NCI-H1048 (cell line): Measurements from ENCODE around the gene SDR42E1.
"Not testable (repeated sequence)": the region's sequence is repeated elsewhere in the genome, so short reads cannot be mapped to it uniquely, and the experiment has no call there.

ENCODE experiments used
- DNase-seq: peaks from one replicate; lab custom pipeline; 2025; lab: John Stamatoyannopoulos, UW

SDR42E1 gene

GRCh38 chr16:82037251-82037650 is 26.0 kb upstream of the SDR42E1 start:
- DNase-seq = no peak

GRCh38 chr16:82034981-82035612 is 23.8 kb upstream of the SDR42E1 start, which contains the start of gene HSD17B2:
Gene HSD17B2, plus strand, starts transcription at chr16:82035253. Its CDS starts 172 bp downstream, at chr16:82035425.
- no peak for DNase-seq

DNA sequence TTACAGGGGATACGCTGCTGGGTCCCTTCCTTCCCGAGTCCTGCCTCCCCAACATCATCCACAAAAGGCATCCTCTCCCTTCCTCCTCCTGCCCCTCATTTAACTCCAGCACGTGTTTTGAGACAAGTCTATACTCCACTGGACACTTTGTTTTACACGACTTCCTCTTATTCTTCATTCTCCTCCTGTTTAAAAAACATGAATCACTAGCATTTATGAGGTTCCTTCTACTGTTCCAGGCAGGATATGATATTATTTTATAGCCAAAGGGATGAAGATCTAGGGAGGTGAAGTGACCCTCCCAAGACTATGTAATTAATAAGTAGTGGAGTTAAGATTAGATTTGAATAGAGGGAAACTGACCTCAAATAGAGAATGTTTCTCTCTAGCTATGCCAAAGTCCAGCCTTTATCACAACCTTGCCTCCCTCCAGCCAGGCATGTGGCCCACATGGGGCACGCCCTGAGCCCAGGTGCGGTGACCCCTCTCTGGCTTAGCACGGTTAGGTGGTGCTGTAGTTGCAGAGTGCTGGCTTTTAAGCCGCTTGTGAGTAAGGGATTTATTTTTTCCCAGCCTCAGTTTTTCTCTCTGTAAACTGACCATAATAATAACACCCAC is 22.5 kb upstream of the SDR42E1 start:
- DNase-seq = no peak

DNA sequence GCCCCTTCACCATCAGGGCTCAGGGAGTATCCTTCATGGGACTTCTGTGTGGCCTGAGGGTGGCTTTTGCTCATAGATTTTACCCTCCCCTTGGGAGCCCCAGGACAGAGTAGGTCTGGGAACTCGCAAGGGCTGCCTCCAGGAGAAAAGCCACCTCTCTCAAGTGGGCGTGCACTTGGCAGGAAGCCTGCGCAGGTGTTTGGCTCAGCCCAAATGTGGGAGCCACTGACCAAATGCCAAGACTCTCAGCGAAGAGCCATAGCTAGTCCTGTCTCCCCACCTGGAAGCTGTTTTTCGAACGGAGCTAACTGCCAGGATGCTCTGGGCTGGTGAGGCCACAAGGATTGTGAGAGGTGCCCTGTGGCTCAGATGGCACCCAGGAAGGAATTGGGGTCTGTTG is 21.7 kb upstream of the SDR42E1 start:
- no peak for DNase-seq

DNA sequence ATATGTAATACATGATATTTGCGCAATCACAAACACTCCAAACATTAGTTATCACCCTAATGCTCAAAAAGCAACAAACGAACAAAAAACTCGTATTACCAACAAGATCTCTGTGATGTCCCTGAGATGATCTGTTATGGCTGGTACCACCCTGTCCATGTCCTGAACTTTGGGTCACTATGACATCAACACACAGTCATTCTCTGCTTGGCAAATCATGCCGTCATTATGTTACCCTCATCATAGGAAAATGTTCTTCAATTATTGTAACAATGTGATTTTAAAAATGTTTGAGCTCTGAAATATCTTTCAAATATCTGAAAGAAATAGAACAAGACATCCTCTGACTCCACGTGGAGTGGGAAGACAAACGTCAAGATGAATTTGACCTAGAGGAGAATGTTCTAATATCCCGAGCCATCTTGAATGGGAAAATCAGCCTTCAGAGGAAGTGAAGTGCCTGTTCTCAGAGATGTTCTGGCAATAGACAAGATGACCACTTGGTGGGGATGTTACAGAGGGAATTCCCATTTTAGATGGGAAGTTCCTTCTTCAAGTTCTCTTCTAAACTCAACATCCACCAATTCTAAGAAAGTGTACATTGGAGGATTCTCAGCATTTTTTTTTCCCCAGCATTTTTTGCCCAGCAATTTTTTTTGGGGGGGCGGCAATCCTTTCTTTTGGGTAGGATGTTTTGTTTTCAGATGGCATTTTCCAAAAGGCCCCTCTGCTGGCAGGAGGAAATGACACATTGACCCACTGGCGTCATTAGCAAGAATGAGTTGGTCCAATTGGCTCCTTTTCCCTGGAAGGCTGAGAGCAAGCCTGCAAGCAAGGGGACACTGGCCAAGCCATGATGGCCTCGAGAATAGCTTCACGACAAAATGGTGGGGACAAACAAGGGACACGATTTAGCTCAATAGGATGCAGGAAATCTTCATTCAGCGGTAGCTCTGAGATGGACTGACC is 20.1 kb upstream of the SDR42E1 start:
- DNase-seq = no peak

- no peak for DNase-seq
These were observed 16.4 kb upstream of the SDR42E1 start for GRCh38 chr16:82027629-82028064.

- no peak for DNase-seq
These were observed 13.6 kb upstream of the SDR42E1 start for GRCh38 chr16:82024883-82025282.

GRCh38 chr16:82024316-82024715 is 13.0 kb upstream of the SDR42E1 start:
- DNase-seq = no peak

DNA sequence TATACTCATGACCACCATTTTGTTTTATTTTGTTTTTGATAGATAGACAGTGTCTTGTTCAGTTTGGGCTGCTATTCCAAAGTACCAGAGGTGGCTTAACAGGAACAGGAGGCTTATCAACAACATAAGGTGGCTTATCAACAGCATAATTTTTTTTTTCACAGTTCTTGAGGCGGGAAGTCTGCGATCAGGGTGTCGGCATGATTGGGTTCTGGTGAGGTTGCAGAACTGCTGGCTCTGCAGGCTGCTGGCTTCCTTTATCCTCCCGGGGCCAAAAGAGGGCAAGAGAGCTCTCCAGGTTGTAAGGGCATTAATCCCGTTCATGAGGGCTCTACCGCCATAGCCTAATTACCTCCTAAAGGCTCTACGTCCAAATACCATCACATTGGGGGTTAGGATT is 11.9 kb upstream of the SDR42E1 start:
- no peak for DNase-seq

GRCh38 chr16:82020051-82020450 is 8.8 kb upstream of the SDR42E1 start:
- no peak for DNase-seq

- no peak for DNase-seq
These were observed 8.3 kb upstream of the SDR42E1 start for GRCh38 chr16:82019535-82019934.

- DNase-seq = no peak
These were observed 6.8 kb upstream of the SDR42E1 start for GRCh38 chr16:82017911-82018568.

DNA sequence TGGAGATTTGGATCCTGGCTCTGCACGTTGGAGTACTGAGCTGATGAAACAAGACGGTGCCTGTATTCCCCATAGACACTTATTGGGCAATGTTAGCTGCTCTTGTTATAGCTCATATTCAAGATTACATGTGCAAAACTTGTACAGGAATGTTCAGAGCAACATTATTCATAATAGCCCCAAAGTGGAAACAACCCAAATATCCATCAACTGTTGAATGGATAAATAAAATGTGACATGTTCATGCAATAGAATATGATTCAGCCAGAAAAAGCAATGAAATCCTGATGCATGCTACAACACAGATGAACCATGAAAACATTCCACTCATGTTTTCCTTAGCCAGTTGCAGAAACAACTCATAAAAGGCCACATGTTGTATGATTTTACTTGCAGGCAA is 5.7 kb upstream of the SDR42E1 start:
- no peak for DNase-seq

DNA sequence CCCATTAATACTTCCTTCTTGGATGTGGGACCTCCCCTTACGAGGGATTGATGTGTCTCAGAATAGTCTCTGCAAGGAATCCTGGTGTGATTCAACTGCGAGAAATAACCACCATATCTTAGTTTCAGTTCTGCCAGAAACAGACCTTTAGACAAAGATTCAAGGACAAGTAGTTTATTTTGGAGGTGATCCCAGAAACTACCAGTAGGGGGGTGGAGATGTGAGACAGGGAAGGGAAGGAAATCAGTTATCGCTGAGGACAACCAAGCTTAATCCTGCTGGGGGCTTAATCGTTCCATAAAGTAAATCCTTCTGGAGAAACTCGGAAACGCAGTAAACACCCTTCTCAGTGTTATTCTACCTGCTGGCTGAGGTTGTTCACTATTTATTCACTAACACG is 5.0 kb upstream of the SDR42E1 start:
- no peak for DNase-seq

DNA sequence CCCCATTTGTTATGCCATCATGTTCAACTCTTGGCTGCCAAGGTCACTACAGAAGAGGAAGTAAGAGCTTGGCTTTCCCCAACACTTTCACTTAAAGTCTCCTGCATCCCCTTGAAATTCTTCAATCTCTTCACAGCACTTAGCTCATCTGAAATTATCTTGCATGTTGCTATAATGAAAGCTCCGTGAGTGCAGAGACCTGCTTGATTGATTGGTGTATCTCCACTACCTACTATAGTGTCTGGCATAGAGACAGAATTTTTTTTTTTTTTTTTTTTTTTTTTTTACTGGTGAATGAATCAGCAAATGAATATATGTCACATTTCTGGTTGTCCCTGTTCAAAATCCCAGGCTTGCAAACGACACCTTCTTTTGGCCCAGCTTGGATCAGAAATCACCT is 1.9 kb upstream of the SDR42E1 start:
- no peak for DNase-seq

GRCh38 chr16:82010649-82011048 is 621 bp downstream of the SDR42E1 start:
- DNase-seq = no peak

DNA sequence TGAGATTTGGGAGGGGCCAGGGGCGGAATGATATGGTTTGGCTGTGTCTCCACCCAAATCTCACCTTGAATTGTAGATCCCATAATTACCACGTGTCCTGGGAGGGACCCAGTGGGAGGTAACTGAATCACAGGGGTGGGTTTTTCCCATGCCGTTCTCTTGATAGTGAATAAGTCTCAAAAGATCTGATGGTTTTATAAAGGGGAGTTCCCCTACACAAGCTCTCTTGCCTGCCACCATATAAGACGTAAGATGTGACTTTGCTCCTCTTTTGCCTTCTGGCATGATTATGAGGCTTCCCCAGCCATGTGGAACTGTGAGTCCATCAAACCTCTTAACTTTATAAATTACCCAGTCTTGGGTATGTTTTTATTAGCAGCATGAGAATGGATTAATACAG is 1.5 kb downstream of the SDR42E1 start:
- DNase-seq = not testable (repeated sequence)

DNA sequence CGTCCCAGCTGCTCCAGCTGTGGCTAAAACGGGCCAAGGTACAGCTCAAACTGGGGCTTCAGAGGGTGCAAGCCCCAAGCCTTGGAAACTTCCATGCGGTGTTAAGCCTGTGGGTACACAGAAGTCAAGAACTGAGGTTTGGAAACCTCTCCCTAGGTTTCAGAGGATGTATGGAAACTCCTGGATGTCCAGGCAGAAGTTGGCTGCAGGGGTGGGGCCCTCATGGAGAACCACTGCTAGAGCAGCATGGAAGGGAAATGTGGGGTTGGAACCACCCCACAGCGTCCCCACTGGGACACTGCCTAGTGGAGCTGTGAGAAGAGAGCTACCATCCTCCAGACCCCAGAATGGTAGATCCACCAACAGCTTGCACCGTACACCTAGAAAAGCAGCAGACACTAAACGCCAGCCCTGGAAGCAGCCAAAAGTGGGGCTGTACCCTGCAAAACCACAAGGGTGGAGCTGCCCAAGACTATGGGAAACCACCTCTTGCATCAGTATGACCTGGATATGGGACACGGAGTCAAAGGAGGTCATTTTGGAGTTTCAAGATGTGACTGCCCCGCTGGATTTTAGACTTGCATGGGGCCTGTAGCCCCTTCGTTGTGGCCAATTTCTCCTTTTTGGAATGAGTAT is 2.2 kb downstream of the SDR42E1 start:
- DNase-seq = no peak

DNA sequence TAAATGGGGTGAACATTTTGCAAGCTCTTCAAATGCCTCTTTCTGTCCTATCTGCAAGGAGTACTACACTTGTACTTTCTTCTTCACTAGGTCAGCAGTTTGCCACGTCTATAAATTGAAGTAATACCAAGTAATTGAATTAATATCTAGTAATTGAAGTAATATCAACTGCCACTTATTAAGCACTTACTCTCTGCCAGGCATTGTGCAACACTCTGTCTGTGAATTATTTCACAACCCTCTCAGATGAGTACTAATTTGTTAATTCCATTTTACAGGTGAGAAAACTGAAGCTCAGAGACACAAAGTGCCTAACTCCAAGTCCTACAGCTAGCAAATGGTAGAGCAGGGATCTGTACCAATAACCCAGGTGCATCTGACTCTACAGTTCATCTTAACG is 4.1 kb downstream of the SDR42E1 start:
- DNase-seq = no peak

DNA sequence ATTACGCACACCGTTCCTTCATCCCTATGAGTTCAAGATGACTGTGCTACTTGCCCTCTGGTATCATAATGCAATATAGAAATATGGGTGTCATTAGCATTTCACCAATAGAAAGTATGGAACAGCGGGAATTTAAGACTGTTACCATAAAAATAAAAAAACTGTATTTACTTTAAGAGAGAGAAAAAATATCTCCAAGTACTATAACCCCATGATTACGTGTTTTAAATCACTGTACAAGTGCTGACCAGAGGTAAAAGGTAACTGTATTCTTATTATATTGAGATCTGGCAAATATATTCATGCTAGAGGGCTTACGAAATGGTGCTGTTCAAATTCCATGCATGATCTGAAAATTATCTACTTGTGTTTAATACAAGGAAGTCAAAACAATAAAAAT is 5.2 kb downstream of the SDR42E1 start:
- no peak for DNase-seq

DNA sequence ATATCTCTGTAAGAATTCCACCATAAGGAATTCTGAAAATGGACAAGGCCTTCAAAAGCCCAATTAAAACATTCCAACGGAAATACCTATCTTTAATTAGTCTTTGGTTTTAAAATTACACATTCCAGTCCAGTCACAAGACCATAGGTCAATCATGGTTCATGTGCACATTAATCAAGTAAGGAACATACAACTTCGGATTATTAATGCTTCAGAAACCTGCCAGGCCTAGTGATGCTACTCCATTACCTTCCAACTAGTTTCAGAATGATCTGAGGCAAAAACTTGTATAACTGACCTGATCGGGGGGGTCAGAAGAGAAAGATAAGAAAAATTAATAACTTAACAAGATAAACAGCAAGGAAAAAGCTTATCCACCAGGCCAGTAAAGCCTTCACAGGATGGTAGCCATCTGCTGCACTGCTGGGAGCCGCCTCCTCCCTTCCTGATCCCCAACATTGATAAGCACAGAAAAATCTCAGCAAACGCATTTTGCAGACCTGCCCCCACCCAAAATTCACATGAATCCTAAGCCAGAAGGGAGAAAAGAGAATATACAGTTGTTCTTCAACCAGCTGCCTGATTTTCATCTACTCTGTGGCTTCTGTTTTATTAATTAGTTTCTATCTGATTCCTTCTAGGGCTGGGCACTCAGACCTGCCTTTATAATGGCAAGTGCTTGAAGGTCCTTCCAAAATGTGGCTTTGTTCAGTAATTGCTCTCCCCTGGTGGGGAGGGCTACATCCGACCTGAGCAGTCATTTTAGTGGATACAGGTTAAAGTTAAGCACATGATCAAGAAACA is 6.0 kb downstream of the SDR42E1 start:
- no peak for DNase-seq
